Central memory CD4-positive, alpha-beta T cell (primary cell): ENCODE results near the gene PHLDB2.

Experiments used
- DNase-seq: peaks from one replicate; pipeline ENCODE4 v3.0.0; 2022

The PHLDB2 gene

DNA sequence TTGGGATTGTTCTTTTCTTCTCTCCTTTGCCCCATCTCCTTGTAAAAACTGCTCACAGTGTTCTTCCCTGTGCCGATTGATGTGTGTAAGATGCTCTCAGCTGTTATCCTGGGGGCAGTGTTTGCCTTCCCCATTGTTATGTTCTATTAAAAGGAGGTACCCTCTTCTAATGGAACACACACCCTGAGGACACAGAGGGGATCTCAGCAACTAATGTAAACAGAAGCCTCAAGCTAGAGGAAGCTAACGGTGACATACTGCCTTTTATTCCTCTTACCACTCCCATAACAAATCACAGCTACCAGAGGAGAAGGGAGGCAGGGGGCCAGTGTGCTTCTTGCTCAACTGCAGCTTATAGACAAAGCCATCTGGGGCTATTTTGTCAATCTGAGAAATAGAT, 141.9 kb downstream of the PHLDB2 start:
- DNase-seq, result no peak

DNA sequence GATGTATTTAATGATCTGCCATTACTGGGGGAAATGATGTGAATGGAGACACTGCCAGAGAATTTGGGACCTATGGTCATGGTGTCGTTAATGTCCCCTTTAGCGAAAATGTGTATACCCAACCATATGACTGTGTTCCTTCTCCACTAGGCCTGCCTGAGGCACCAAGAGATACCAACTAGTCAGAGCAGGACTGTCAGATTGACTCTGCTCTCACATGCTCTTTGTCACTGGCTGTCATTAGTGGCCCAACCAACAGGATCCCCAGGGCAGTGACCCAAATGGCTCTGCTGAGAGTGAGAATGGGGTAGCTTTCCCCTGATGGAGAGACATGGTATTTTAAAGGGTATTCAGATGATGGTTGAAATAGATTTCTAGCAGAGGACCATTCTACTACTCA, 142.5 kb downstream of the PHLDB2 start:
- no peak for DNase-seq

DNA sequence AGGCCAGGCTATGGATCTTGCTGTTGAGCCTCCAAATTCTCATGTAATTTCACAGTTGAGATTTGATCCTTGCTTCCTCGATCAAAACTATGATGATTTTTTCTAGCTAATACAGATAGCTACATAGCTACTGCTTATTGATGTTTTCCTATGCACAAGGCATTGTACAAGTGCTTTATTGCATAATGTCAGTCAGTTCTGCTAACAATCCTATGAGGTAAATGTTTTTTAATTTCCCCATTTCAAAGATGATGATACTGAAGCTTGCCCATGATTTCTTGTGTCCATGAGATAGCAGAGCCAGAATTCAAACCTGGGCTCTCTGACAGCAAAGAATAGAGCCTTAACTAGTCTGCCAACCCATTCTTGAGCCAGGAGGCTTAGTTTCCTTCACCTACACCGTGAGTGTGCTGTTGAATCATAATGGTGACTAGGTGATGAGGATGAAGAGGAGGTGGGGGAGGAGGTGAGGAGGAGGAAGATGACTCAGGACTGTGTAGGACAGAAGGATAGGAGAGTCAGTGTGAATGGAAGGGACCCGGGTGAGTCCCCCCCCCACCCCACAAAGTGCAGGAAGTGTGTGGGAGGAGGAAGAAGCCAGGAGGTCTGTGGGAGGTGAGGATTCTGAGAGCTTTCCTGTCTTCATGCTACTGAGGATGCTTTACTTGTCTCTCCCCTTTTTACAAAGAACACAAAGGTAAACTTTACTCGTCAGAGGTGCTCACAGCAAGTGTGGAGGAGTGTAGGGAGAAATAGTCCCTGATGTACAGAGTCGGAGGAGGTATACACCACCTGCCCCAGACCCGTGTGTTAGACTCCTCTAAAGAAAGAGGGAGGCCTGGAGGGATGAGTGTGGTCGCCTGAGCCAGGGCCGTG, 143.3 kb downstream of the PHLDB2 start:
- peak; percentile 5 for DNase-seq

DNA sequence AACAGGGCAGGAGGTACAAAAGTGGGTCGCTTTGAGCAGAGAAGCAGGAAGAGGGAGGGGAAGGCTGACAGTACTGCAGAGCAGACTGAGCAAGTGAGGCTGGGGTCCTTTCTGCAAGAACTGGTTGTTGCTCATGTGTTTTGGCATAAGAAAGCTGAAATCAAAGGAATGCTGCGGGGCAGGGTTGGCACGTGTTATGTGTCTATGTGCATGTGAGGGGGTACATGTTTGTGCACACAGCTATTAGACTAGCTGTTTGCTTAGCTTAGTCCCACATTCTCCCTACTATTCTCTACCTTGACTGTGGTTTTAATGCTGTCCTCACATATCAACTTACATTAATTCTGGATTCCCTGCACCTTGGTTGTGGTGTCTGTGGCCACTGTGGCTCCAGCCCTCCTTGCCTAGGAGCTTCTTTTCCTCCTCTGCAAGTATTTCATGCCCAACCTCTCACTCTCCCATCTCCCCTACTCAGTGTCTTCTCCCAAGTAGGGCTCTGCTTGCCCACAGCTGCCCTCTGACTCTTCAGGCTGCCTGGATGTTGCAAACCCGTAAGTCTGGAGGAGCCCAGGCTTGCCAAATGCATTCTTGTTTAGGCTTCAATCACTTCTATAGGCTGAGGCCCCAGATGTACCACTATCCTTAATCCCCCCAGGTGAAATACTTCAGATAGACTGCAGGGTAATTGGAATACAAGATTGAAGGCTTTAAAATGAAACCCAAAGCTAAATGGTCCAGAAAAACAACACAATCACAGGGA, 144.4 kb downstream of the PHLDB2 start:
- no peak for DNase-seq

DNA sequence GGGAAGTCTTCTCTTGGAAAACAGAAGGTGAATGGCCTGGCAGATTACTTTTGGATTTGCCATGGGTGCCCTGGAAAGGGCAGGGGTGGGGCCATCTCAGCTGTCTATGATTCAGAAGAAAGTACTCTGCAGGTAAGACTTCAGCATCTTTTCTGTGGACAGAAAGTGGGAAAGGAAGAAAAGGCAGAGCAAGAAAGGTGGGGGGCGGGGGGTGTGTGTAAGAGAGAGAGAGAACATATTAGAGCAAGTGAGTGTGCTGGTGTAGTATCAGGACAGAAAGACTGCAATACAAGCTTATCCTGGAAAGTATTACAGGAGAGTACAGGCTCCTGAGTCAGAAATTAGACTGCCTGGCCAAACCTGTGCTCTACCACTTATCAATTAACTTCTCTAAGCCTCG, 145.1 kb downstream of the PHLDB2 start:
- no peak for DNase-seq

DNA sequence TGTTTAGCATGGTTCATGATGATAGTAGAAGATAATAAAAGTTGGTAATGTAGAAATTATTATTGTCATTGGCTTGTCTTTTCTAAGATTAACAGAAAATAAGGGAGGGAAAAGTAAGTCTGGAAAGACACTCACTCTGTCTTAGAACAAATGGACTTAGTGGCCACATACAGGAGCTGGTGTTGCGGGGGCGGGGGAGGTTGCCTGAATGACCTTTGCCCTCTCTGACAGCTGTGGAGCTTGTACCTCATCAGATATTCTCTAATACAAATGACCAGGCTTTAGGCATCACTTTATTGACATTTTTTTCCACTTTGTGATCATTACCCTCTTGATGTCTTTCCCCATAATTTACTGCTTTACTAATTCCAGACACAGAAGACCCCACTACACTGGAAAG, 145.6 kb downstream of the PHLDB2 start:
- no peak for DNase-seq

DNA sequence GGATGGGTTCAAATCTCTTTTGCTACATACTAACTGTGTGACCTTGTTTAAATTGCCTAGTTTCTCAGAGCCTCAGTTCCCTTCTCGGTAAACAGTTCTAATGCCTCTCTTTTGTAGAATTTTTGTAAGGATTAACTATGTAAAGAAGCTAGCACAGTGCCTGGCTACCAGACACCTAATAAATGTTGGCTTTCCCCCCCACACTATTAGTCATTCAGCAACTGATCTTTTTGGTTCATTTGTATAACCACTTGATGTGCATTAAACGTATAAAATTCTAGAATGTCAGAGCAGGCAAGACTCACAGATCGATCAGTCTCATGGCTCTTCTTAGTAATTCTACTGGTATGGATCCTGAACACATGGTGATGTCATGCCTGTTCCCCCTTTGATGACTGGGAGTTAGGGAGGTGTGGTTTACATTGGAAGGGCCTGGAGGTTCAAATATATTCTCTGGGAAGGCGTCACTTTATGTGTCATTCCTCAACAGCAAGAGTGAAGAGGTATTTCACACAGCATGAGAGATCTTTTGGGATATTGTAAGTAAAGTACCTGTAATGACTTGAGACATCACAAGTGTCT, 146.1 kb downstream of the PHLDB2 start:
- no peak for DNase-seq

DNA sequence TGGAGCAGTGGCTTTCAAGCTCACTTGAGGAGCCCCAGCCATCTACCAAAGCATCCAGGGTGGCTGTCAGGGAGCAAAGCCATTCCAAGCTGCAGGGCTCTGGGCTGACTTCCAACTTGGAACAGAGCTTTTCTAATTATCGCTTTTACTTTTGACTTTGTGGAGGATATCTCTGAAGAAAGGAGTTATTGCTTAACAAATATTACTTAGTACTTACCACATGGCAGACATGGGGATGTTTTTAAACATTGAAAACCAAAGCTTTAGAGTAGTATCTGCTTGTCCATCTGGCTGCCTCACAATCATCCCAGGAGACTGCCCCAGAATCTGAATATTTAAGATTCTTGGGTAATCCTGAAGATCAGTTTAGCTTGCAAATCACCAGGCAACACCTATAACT, 148.6 kb downstream of the PHLDB2 start:
- no peak for DNase-seq

DNA sequence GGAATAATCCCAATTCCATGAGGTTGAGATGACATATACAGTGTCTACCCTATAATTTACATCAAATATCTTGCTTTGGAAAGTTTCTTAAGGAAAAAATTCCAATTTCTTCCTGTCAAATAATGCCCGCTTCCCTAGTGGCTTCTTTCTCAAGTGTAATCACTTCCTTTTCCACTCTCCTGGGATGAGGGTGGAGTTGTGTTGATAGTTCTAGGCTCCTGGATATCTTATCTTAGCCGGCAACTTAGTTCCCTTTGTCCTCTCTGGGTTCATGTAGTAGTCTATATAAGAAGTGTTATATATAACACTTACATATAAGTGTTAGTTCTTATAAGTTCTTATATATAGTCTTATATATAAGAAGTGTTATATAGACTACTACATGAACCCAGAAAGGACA, 150.6 kb downstream of the PHLDB2 start:
- no peak for DNase-seq

DNA sequence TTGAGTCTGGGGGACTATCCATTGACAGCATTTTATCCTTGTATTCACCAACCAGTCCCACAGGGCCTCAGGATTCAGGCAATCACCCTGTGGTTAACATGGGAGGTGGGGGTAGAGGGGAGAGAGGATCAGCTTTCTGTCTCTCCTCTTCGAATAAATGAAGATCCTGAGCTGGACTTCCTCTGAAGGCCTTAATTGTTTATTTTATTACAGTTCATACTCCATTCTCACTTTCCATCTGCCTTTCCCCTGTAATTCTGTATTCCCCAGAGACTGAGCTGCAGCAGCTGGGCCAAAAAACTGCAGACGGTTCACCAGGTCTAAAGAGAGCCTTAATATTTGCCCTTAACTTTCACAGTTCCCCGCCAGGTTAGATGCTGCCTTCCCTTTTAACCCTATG, 151.6 kb downstream of the PHLDB2 start:
- no peak for DNase-seq

DNA sequence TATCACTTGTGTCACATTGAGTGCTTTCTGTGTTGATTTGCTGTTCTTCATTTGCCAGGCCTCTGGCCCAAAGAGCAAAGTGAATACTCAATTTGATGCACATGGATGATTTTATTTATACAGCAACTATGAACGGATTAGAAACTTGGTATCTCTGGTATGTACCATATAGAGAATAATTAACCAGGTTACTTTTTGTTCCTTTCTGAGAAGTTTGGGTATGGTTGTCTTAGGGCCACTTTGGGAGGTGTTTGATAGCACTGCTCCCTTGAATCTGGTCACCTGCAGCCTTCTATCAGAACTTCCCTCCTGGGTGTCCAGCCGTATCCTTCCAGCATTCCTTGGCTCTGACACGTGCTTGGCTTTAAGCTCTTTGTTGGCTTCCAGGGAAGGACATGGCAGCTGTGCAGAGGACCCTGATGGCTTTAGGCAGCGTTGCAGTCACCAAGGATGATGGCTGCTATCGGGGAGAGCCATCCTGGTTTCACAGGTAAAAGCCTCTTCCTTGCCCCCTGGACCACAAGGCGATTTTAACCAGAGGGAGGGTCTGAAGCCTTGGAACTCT, 152.4 kb downstream of the PHLDB2 start:
- no peak for DNase-seq

DNA sequence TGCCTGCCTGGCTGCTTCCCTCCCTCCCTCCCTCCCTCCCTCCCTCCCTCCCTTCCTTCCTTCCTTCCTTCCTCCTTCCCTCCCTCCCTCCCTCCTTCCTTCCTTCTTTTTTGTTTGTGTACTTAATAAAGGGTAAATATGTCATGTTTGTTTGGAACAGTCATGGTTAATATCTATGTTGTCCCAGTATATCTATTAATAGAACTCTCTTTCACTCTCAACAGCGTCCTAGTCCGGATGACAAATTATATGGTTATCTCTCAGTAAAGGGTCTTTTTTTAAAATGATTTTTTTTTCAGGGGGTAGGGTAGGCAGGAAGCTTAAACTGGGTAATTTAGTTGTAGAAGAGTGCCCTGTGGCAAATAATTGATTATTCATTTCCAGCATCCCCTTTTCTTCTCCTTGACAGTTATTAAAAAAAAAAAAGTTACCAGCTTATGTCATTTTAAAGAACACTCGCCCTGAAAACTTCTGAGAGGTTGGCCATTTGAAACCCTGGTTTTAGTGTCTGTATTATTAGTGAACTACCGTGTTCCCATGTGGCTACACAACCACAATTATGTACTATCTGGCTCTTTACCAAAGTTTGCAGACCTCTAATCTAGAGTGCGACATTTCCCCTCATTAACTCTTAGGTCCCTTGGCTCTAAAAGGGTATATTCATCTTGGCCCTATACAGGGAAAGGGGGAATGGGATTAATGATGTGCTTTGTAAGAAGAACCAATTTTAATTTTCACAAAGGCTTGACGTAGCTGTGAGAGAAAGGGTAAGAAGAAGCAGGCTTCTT, 153.3 kb downstream of the PHLDB2 start:
- DNase-seq, result no peak

DNA sequence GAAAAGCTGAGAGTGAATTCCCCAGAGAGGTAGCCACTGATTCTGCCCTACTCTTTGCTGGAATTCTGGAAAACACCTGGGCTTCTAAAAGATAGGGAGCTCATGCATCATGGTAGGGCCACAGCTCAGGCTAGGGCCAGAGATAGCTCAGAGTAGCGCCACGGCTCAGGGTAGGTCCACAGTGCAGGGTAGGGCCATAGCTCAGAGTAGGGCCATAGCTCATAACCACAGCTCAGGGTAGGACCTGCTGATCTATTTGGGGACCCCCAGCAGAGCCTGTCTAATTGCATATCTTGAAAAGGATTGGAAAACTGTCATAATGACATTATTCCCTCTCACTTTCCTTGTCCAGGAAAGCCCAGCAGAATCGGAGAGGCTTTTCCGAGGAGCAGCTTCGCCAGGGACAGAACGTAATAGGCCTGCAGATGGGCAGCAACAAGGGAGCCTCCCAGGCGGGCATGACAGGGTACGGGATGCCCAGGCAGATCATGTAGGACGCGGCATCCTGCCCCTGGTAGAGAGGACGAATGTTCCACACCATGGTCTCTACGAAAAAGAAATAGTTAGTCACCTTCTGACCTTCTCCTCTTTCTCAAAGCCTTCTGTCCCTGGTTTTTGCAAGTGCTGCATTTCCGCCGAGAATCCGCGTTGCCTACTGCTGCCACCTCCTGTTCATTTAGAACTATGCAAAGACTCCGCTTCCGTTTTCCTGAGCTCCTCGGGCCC, 154.2 kb downstream of the PHLDB2 start:
- DNase-seq, result peak; percentile 45

DNA sequence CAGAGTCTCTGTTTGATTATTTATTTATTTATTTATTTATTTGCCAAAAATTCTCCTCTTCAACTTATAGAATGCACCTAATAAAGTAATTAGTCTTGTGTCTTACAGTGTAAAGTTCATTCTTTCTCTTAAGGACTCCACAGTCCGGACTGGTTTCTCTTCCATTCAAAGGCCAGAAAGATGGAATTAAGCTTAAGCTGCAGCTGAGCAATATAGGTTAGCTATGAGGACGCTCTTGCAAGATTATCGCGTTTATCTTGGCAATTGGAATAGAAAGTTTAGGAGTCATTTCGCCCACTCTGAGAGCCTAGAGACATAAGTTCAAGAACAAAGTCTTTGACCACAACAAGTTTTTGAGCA, 154.7 kb downstream of the PHLDB2 start:
- no peak for DNase-seq

DNA sequence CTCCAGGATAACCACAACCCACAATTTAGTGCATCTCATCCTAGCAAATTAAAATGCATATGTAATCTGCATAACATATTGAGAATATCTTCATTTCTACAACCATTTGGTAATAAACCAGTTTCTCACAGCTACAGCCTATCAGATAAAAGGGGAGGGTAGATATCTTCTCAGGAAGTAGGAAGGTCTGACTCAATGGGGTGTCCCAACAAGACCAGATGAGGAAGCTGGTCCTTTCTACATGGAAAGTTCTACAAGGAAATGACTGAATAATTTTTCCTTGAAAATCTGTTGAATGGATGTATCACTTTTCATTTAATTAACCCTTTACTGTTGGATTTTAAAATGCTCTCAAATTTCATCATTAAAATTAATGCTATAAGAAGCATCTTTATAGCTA, 158.0 kb downstream of the PHLDB2 start:
- no peak for DNase-seq

DNA sequence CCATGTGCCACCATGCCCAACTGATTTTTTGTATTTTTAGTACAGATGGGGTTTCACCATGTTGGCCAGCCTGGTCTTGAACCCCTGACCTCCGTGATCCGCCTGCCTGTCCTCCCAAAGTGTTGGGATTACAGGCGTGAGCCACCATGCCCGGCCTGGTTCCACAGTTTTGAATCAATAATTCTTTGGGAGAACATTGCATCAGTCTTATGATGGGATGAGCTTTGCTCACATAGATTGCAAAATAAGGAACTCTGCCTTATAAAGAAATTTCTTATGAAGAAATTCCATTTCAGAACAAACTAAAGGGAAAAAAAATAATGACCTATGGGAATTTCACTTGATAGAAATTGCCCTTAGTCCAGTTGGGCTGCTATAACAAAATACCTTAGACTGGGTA, 159.6 kb downstream of the PHLDB2 start:
- DNase-seq, result no peak

DNA sequence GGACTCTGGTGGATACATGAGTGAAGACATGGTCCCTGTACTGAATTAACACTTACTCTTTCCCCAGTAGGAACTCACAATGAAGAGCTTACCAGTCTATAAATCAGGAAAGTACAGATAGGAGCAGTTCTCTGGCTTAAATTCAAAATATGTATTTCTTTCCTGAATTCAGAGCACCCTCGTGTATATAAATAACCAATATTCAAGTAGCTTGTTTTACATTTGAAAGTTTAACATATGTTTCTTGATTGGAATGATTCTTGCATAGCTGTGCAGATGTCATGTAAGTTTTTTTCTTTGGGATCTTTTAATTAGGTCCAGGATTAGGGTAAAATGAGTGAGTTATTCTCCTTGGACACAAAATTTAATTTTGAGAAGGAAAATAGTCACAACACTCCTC, 160.7 kb downstream of the PHLDB2 start:
- DNase-seq, result no peak

DNA sequence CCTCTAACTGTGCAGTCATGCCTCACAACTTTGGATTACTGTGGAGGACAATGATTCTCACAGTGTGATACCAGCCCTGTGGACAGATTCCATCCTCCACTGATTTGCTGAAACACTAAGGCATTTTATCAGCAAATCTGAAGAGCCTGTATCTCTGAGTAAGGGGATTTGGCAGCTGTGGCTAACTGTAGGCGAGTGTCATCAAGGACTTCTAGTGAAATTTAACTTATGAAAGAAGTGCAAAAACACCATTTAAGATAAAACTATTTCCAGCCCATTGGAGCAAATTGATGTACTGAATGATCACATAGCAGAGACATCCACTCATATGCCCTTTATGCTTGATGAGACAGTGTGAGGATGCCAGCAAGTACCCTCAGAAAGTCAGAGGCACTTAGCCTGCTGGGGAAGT, 161.6 kb downstream of the PHLDB2 start:
- no peak for DNase-seq
